GM18502 (cell line): Measurements from ENCODE around the gene HEPHL1.

Source experiments
- ATAC-seq: cut with Tn5 transposase; IDR thresholded peaks from one replicate; pipeline ENCODE4 v1.9.1; 2021; ENCODE audit warnings: mild to moderate bottlenecking; ENCODE audit not compliant: unreplicated experiment, poor library complexity

The HEPHL1 gene

GRCh38 chr11:94023856-94024255 lies 2.7 kb downstream of the HEPHL1 start:
- ATAC-seq = no peak

- ATAC-seq = no peak
Observed at GRCh38 chr11:94024547-94024946, 3.4 kb downstream of the HEPHL1 start.

- ATAC-seq = no peak
Observed at GRCh38 chr11:94025690-94026394, 4.7 kb downstream of the HEPHL1 start.

- no peak for ATAC-seq
Observed at GRCh38 chr11:94027210-94027609, 6.1 kb downstream of the HEPHL1 start.

GRCh38 chr11:94028436-94028835 lies 7.3 kb downstream of the HEPHL1 start:
- ATAC-seq = no peak

GRCh38 chr11:94030059-94030458 lies 8.9 kb downstream of the HEPHL1 start:
- ATAC-seq = no peak

GRCh38 chr11:94031625-94032024 lies 10.5 kb downstream of the HEPHL1 start:
- ATAC-seq = no peak

GRCh38 chr11:94032066-94032465 lies 10.9 kb downstream of the HEPHL1 start:
- ATAC-seq = no peak

- ATAC-seq = no peak
Observed at GRCh38 chr11:94032725-94033124, 11.6 kb downstream of the HEPHL1 start.

- ATAC-seq = no peak
Observed at GRCh38 chr11:94034207-94034606, 13.1 kb downstream of the HEPHL1 start.

- ATAC-seq = no peak
Observed at GRCh38 chr11:94036096-94036495, 14.9 kb downstream of the HEPHL1 start.

GRCh38 chr11:94043241-94043640 lies 22.1 kb downstream of the HEPHL1 start:
- ATAC-seq = no peak

GRCh38 chr11:94046796-94047195 lies 25.6 kb downstream of the HEPHL1 start:
- no peak for ATAC-seq

GRCh38 chr11:94048032-94048709 lies 27.0 kb downstream of the HEPHL1 start:
- no peak for ATAC-seq

- no peak for ATAC-seq
Observed at GRCh38 chr11:94049351-94049750, 28.2 kb downstream of the HEPHL1 start.

GRCh38 chr11:94058630-94059029 lies 37.5 kb downstream of the HEPHL1 start:
- no peak for ATAC-seq

- no peak for ATAC-seq
Observed at GRCh38 chr11:94059065-94059464, 37.9 kb downstream of the HEPHL1 start.

- no peak for ATAC-seq
Observed at GRCh38 chr11:94060401-94060800, 39.2 kb downstream of the HEPHL1 start.

GRCh38 chr11:94062360-94062759 lies 41.2 kb downstream of the HEPHL1 start:
- ATAC-seq = no peak

GRCh38 chr11:94066901-94067429 lies 45.8 kb downstream of the HEPHL1 start:
- ATAC-seq = no peak

GRCh38 chr11:94068764-94069163 lies 47.6 kb downstream of the HEPHL1 start:
- ATAC-seq = no peak
